GM21619 (cell line): ENCODE results near the gene TBK1.
A peak's percentile ranks its signal among the peaks of the same experiment; 100 is the strongest.

Experiments used
- ATAC-seq: cut with Tn5 transposase; IDR thresholded peaks from one replicate; pipeline ENCODE4 v1.9.1; 2021; ENCODE audit not compliant: unreplicated experiment

Gene TBK1

GRCh38 chr12:64450711-64451486 is 1.0 kb upstream of the TBK1 start:
- no peak for ATAC-seq

- peak; percentile 0 for ATAC-seq
Observed at GRCh38 chr12:64452559-64453329, 824 bp downstream of the TBK1 start.

- no peak for ATAC-seq
Observed at GRCh38 chr12:64455506-64455905, 3.6 kb downstream of the TBK1 start.

- ATAC-seq = no peak
Observed at GRCh38 chr12:64456119-64456518, 4.2 kb downstream of the TBK1 start.

- no peak for ATAC-seq
Observed at GRCh38 chr12:64457032-64457431, 5.1 kb downstream of the TBK1 start.

- no peak for ATAC-seq
Observed at GRCh38 chr12:64457466-64457865, 5.5 kb downstream of the TBK1 start.

GRCh38 chr12:64457923-64458322 is 6.0 kb downstream of the TBK1 start:
- no peak for ATAC-seq

GRCh38 chr12:64459394-64459891 is 7.5 kb downstream of the TBK1 start:
- peak; percentile 52 for ATAC-seq

GRCh38 chr12:64461634-64462414 is 9.9 kb downstream of the TBK1 start:
- ATAC-seq = no peak

- no peak for ATAC-seq
Observed at GRCh38 chr12:64466178-64466577, 14.3 kb downstream of the TBK1 start.

GRCh38 chr12:64468966-64469365 is 17.0 kb downstream of the TBK1 start:
- ATAC-seq = no peak

GRCh38 chr12:64469455-64470142 is 17.7 kb downstream of the TBK1 start:
- ATAC-seq = no peak

- no peak for ATAC-seq
Observed at GRCh38 chr12:64470495-64470894, 18.6 kb downstream of the TBK1 start.

- ATAC-seq = no peak
Observed at GRCh38 chr12:64473176-64473575, 21.3 kb downstream of the TBK1 start.

- ATAC-seq = no peak
Observed at GRCh38 chr12:64475518-64475917, 23.6 kb downstream of the TBK1 start.

- ATAC-seq = no peak
Observed at GRCh38 chr12:64476844-64477243, 24.9 kb downstream of the TBK1 start.

GRCh38 chr12:64478661-64479060 is 26.7 kb downstream of the TBK1 start:
- no peak for ATAC-seq

- no peak for ATAC-seq
Observed at GRCh38 chr12:64480148-64480547, 28.2 kb downstream of the TBK1 start.

GRCh38 chr12:64486657-64487056 is 34.7 kb downstream of the TBK1 start:
- ATAC-seq = no peak

- no peak for ATAC-seq
Observed at GRCh38 chr12:64491718-64492117, 39.8 kb downstream of the TBK1 start.

GRCh38 chr12:64493513-64493912 is 41.6 kb downstream of the TBK1 start:
- ATAC-seq = no peak
